ENCODE results near the gene IFITM1. TPM values are rescaled to one million over a fixed set of nuclear protein-coding genes. Genes with fewer than 3 reads are reported as not detected.
"Not testable (repeated sequence)": the region's sequence is repeated elsewhere in the genome, so short reads cannot be mapped to it uniquely, and the experiment has no call there.

Gene IFITM1
- total RNA-seq, 1 donor from 2014 or later = 208 TPM

DNA sequence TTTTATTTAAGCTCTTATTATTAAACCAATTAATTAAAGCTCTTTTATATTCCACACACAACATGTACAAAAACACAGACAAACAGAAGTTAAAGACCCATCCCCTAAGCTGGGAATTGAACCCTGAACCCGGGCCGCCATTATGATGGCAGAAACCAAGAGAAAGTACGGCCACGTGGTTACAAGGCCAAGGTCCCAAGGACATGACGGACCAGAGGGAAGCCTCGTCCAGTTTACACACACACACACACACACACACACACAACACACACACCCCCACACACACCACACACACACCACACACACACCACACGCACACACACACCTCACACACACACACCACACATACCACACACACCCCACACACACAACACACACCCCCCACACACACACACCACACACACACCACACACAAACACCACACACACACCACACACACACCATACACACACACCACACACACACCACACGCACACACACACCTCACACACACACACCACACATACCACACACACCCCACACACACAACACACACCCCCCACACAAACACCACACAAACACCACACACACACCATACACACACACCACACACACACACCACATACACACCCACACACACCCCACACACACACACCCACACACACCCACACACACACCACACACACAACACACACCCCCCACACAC, 35.6 kb downstream of the IFITM1 start:
- peaks cover 22% of the 10 kb centered on the region for H3K27me3 Mint-ChIP-seq (ENCODE audit: insufficient read depth)
- H3K9me3 Mint-ChIP-seq; H3K4me3 Mint-ChIP-seq; DNase-seq (ENCODE audit: low spot score); intact Hi-C loops (cut with micrococcal nuclease); H3K27ac Mint-ChIP-seq; H3K36me3 Mint-ChIP-seq (ENCODE audit: low read depth): not testable (repeated sequence)
- H3K4me1 Mint-ChIP-seq (ENCODE audit: low read depth) = peaks cover 30% of the 10 kb centered on the region

DNA sequence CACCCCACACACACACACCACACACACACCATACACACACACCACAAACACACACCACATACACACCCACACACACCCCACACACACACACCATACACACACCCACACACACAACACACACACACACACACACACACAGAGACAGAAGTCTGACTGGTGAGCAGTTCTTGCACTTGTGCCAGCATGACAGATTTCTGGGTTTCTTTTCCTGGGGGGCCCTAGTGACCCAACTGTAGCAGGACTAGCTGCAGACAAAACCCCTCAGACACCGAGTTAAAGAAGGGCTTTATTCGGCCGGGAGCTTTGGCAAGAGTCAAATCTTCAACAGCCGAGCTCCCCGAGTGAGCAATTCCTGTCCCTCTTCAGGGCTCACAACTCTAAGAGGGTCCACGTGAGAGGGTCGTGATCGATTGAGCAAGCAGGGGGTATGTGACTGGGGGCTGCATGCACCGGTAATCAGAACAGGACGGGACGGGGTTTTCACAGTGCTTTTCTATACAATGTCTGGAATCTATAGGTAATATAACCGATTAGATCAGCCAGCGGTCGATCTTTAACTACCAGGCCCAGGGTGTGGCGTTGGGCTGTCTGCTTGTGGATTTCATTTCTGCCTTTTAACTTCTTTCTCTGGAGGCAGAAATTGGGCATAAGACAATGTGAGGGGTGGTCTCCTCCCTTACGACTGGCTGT, 36.3 kb downstream of the IFITM1 start:
- not testable (repeated sequence) for H3K9me3 Mint-ChIP-seq

DNA sequence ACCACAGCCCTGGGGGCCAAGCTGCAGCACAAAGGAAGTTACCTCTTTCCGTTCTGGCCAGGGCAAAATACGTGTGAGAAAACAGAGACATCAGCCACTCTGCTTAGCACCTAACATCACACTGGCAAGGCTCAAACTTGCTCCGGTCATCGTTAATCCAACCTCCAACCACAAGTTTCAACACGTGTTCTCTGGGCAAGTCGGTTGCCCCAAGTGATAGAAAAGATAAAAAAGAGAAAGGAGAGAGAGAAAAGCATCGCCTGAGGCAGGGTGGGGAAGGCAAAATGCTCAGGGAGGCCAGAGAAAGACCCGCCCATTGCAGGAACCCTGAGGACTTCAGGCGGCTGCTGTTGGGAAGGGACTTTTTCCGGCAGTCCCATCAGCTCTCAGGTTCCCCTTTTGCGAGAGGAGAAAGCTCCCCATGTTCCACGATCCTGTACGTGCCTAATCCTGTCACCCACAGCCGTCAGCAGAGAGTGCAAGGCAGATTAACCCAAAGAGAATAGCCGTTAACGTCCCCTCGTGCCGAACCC, 36.9 kb downstream of the IFITM1 start:
- H3K4me1 Mint-ChIP-seq (ENCODE audit: low read depth) = peaks cover 36% of the 10 kb centered on the region
- peaks cover 17% of the 10 kb centered on the region for H3K27me3 Mint-ChIP-seq (ENCODE audit: insufficient read depth)
- no peak overlapping the region for H3K27ac Mint-ChIP-seq
- no peak overlapping the region for H3K4me3 Mint-ChIP-seq
- intact Hi-C loops (cut with micrococcal nuclease) = no loop called here
- DNase-seq (ENCODE audit: low spot score) = no peak
- H3K36me3 Mint-ChIP-seq (ENCODE audit: low read depth) = no peaks in the 10 kb centered on the region
- no peaks in the 10 kb centered on the region for H3K9me3 Mint-ChIP-seq

More for the DNA sequence above, 36.3 kb downstream of the IFITM1 start:
- H3K4me3 Mint-ChIP-seq; intact Hi-C loops (cut with micrococcal nuclease); DNase-seq (ENCODE audit: low spot score); H3K27ac Mint-ChIP-seq; H3K36me3 Mint-ChIP-seq (ENCODE audit: low read depth): not testable (repeated sequence)
- H3K4me1 Mint-ChIP-seq (ENCODE audit: low read depth) = peaks cover 33% of the 10 kb centered on the region
- peaks cover 22% of the 10 kb centered on the region for H3K27me3 Mint-ChIP-seq (ENCODE audit: insufficient read depth)

DNA sequence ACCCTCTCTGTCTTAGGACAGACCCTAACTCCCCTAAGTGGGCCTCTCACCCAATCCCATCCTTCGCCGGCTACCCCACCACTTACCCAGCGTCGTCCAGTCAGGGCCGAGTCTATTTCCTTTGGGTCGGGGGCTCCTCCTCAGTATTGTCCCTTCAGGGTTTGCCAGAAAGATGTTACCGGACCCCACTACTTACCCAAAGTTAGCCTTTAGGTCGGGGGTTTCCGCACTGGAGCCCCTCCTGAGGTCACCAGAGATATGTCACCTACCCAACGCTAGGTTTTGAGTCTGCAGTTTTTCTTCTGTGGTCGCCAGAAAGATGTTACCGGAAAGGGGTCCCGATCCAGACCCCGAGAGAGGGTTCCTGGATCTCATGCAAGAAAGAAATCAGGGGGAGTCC, 37.6 kb downstream of the IFITM1 start:
- no peak for DNase-seq (ENCODE audit: low spot score)
- Mint-ChIP-seq H3K4me1 (ENCODE audit: low read depth) (peaks cover 36% of the 10 kb centered on the region), H3K27me3 (ENCODE audit: insufficient read depth) (peaks cover 10% of the 10 kb centered on the region), H3K27ac (no peak overlapping the region), H3K4me3 (no peak overlapping the region), H3K9me3 (no peaks in the 10 kb centered on the region), H3K36me3 (ENCODE audit: low read depth) (no peaks in the 10 kb centered on the region)
- intact Hi-C loops (cut with micrococcal nuclease) = no loop called here

DNA sequence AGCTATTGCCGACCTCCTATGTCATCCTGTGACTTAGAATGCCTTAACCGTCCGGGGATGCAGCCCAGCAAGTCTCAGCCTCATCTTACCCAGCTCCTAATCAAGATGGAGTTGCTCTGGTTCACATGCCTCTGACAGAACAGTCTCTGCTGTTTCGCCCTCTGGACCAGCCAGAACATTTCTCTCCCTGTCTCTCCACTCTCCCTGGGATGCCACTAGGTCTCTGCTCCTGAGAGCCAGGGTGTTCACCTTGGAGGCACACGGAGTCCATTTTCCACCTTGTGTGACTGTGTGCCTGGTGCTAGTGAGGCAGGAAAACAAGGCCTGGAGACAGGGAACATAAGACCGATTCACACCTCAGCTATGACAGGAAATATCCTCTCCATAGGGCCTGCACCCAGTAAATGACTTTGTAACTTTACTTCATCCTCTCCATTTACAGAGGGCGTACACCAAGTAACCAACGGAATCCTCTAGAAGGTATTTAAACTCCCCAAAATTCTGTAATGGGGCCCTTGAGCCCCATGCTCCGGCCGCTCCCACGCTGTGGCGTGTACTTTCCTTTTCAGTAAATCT, 38.7 kb downstream of the IFITM1 start:
- H3K4me1 Mint-ChIP-seq (ENCODE audit: low read depth) = peaks cover 36% of the 10 kb centered on the region
- intact Hi-C loops (cut with micrococcal nuclease) = no loop called here
- no peak overlapping the region for H3K27ac Mint-ChIP-seq
- no peak for DNase-seq (ENCODE audit: low spot score)
- no peak overlapping the region for H3K4me3 Mint-ChIP-seq
- H3K9me3 Mint-ChIP-seq = no peaks in the 10 kb centered on the region
- H3K27me3 Mint-ChIP-seq (ENCODE audit: insufficient read depth) = peaks cover 9% of the 10 kb centered on the region
- H3K36me3 Mint-ChIP-seq (ENCODE audit: low read depth) = no peaks in the 10 kb centered on the region

DNA sequence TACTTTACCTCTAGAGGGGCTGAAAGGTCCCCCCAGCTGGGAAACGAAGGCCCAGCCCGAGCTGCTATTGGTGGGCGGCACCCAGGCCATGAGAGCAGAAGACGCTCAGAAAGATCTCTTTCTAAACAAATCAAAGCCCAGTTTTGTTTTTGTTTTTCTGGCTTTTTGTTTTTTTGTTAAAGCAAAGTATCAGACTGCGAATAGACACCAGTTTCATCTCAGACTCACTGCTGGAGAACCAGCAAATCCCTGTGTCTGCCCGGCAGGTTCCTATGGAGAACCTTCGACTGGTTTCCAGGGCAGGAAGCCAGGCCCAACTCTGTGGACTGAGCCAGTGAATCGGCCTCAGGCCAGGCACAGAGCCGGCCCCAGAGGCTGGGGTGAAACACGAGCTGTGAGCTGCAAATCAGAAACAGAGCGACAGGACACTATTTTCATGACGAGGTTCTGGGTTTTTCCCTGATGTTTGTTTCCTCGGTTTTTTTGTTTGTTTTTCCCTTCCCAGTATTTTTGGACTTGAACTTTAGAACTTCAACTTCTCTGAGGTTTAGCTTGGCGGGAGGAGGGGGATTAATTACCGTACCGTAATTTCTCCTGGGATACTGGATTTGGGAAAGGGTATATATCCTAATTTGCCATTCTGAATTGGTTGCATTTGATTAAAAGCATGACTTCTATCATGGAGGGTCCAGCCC, 39.5 kb downstream of the IFITM1 start:
- peak overlapping the region; percentile 9 for H3K4me3 Mint-ChIP-seq

DNA sequence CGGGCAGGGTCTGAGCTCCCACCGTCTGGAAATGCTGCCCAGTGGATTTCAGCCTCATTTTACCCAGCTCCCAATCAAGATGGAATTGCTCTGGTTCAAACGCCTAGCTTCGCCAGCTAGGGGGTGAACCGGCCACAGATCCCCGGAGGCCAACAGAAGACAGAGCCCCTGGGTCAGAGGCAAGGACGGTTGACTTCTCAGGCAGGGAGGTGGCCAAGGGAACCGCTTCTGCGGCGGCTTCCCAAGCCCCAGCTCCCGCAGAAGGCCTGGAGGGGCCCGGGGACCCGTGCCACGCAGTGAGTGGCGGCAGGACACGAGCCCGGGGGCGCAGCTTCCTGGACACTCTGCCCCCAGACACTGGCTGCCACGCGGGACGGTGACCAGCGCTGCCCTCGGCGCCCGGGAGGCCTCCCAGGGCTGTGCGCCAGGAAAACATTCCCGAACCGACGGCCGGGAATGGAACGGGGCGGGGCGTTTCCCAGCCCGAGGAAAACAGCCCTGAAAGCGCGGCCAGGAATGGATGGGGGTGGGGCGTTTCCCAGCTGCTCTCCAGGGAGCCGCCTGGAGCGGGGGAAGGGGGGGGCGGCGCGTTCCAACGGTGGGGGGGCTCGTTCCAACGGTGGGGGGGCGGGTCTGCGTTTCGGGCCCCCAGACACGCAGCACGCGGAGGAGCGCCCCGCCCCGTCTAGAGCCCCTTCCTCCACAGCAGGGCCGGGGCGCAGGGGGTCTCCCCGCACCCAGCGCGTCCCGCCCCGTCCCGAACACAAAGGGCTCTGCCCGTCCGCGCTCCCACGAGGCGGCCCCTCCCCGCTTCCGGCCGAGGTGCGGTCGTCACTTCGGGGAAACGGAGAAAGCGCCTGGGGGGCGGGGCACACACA, 42.0 kb downstream of the IFITM1 start:
- H3K27me3 Mint-ChIP-seq (ENCODE audit: insufficient read depth) = peaks cover 4% of the 10 kb centered on the region
- H3K4me1 Mint-ChIP-seq (ENCODE audit: low read depth) = peaks cover 26% of the 10 kb centered on the region
- no peaks in the 10 kb centered on the region for H3K36me3 Mint-ChIP-seq (ENCODE audit: low read depth)
- peak; percentile 85 for DNase-seq (ENCODE audit: low spot score)
- H3K27ac Mint-ChIP-seq = peak overlapping the region; percentile 93
- H3K4me3 Mint-ChIP-seq = peak overlapping the region; percentile 86
- intact Hi-C loops (cut with micrococcal nuclease) = loop anchor here (1.0 to 5.0 kb wide), 8 partner anchors 43 to 151 kb away; partner anchors contain the start of genes BET1L, PGGHG, PSMD13 and RIC8A
- H3K9me3 Mint-ChIP-seq = no peaks in the 10 kb centered on the region

More for the DNA sequence above, 39.5 kb downstream of the IFITM1 start:
- intact Hi-C loops (cut with micrococcal nuclease) = no loop called here
- Mint-ChIP-seq H3K9me3 (no peaks in the 10 kb centered on the region), H3K4me1 (ENCODE audit: low read depth) (peaks cover 36% of the 10 kb centered on the region), H3K36me3 (ENCODE audit: low read depth) (no peaks in the 10 kb centered on the region), H3K27me3 (ENCODE audit: insufficient read depth) (peaks cover 6% of the 10 kb centered on the region), H3K27ac (peak overlapping the region; percentile 45)
- no peak for DNase-seq (ENCODE audit: low spot score)

DNA sequence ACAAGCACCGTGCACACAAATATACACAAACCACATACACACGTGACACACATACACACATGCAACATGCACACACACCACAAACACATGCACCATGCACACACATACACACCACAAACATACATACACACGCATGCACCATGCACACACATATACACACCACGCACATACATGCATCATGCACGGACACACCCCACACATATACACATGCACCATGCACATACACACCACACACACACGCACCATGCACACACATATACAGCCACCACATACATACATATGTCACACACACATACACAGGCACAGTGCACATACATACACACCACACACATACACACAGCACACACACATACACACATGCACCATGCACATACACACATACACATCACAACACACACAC, 42.8 kb downstream of the IFITM1 start:
- Mint-ChIP-seq H3K27me3 (ENCODE audit: insufficient read depth) (peaks cover 3% of the 10 kb centered on the region), H3K4me3 (no peak overlapping the region), H3K27ac (no peak overlapping the region), H3K4me1 (ENCODE audit: low read depth) (peaks cover 24% of the 10 kb centered on the region), H3K9me3 (no peaks in the 10 kb centered on the region), H3K36me3 (ENCODE audit: low read depth) (no peaks in the 10 kb centered on the region)
- no peak for DNase-seq (ENCODE audit: low spot score)
- intact Hi-C loops (cut with micrococcal nuclease) = loop anchor here (1.0 to 5.0 kb wide), 5 partner anchors 69 to 151 kb away; partner anchors contain the start of genes BET1L, PGGHG, PSMD13 and RIC8A

DNA sequence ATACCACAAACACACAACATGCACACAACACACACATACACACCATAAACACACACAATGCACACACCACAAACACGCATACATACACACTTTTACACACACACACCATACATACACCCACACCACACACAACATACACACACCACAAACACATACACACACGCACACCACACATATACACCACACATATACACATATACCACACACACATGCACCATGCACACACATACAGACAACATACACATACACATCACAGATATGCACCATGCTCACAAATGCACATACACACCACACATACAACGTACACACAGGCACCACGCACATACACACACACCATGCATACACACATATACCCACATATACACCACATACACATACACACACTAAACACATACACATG, 43.7 kb downstream of the IFITM1 start:
- DNase-seq (ENCODE audit: low spot score) = no peak
- Mint-ChIP-seq H3K4me3 (no peak overlapping the region), H3K27me3 (ENCODE audit: insufficient read depth) (peaks cover 3% of the 10 kb centered on the region), H3K9me3 (no peaks in the 10 kb centered on the region), H3K36me3 (ENCODE audit: low read depth) (no peaks in the 10 kb centered on the region), H3K27ac (no peak overlapping the region), H3K4me1 (ENCODE audit: low read depth) (peaks cover 19% of the 10 kb centered on the region)
- intact Hi-C loops (cut with micrococcal nuclease) = loop anchor here (5.0 kb wide), 4 partner anchors 70 to 150 kb away; partner anchors contain the start of genes PGGHG, PSMD13, RNH1 and SIRT3

DNA sequence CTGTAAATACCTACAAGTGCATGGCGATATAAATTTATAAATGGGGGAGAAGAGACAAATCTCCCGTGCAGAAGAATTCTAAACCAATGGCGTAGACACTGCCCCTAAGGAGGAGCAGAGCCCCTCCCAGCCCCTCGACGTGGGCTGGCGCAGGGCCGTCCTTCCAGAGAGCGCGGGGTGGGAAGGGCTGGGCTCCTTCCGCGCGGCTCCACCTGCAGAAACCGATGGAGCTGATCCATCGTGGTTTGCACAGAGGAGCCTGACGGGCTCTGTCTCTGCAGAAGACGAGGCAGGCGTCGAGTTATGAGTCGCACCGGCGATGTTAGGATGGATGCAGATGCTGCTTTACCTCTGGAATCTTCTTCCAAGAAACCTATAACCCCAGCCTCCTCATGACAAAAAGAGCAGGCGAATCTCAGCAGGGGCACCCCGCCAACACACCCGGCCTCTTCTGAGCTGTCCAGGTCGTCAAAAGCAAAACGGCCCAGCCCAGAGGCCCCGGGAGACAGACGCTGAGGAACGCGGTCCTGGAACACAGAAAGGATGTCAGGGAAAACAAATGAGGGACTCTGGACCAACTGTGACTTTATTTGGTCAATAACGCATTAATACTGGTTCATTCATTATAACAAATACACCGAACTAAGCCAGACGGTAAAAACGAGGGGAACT, 44.4 kb downstream of the IFITM1 start:
- no peak overlapping the region for H3K4me3 Mint-ChIP-seq
- peaks cover 3% of the 10 kb centered on the region for H3K27me3 Mint-ChIP-seq (ENCODE audit: insufficient read depth)
- peaks cover 13% of the 10 kb centered on the region for H3K4me1 Mint-ChIP-seq (ENCODE audit: low read depth)
- H3K9me3 Mint-ChIP-seq = no peaks in the 10 kb centered on the region
- H3K36me3 Mint-ChIP-seq (ENCODE audit: low read depth) = no peaks in the 10 kb centered on the region
- DNase-seq (ENCODE audit: low spot score) = no peak
- intact Hi-C loops (cut with micrococcal nuclease) = loop anchor here (5.0 kb wide), 4 partner anchors 71 to 149 kb away; partner anchors contain the start of genes PGGHG, PSMD13, RNH1 and SIRT3
- no peak overlapping the region for H3K27ac Mint-ChIP-seq

DNA sequence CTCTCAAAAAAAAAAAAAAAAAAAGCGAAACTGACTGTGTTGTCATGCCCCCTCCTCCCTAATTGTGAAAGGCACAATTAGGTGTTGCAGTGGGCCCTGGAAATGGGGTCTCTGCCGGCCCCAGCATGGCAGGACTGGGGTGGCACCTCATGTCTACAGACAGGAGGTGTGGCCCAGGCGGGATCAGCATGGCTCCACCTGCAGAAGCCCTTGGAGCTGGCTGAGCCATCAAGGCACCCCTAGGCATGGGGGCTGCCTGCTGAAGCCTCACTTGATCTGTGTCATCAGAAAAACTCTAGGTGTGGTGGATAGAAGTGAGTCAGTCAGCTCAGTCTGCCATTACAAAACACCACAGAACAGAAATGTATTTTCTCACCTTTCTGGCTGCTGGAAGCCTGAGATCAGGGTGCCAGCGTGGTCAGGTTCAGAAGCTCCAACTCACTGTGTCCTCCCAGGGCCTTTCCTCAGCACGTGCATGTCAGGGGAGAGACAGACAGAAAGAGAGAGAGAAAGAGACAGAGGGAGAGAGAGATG, 45.4 kb downstream of the IFITM1 start:
- H3K9me3 Mint-ChIP-seq = no peaks in the 10 kb centered on the region
- intact Hi-C loops (cut with micrococcal nuclease) = loop anchor here (5.0 kb wide), 4 partner anchors 72 to 148 kb away; partner anchors contain the start of genes PGGHG, PSMD13, RNH1 and SIRT3
- H3K36me3 Mint-ChIP-seq (ENCODE audit: low read depth) = no peaks in the 10 kb centered on the region
- peaks cover 3% of the 10 kb centered on the region for H3K27me3 Mint-ChIP-seq (ENCODE audit: insufficient read depth)
- no peak overlapping the region for H3K4me3 Mint-ChIP-seq
- no peak for DNase-seq (ENCODE audit: low spot score)
- H3K4me1 Mint-ChIP-seq (ENCODE audit: low read depth) = peaks cover 6% of the 10 kb centered on the region
- H3K27ac Mint-ChIP-seq = peak overlapping the region; percentile 20
